Measurements from ENCODE around the gene CLEC5A. TPM values are rescaled to one million over a fixed set of nuclear protein-coding genes. Genes with fewer than 3 reads are reported as not detected.

The CLEC5A gene
- polyA plus RNA-seq, 1 donor (not counting 4 experiments of a cell fraction or from before 2014, with no cell fraction given), result 0.05 TPM

DNA sequence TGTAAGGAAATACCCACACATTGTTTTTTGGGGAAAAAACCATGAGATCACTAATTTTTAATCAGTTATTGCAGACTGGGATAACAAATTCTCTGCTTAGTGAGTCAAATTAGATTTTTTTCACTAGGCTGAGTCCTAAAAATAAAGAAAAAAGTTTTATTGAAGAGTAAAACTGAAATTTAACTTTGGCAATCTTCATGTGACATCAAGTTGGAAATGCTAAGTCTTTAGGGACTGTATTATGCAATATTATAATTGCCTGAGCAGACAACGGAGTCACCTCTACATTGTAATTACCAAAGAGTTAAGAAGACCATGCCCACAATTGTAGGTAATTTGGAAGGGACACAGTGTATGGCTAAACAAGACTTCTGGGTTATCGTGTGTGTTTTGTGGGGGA, 2.2 kb upstream of the CLEC5A start:
- FAIRE-seq, result no peak
- TF ChIP-seq, protein P1, sequence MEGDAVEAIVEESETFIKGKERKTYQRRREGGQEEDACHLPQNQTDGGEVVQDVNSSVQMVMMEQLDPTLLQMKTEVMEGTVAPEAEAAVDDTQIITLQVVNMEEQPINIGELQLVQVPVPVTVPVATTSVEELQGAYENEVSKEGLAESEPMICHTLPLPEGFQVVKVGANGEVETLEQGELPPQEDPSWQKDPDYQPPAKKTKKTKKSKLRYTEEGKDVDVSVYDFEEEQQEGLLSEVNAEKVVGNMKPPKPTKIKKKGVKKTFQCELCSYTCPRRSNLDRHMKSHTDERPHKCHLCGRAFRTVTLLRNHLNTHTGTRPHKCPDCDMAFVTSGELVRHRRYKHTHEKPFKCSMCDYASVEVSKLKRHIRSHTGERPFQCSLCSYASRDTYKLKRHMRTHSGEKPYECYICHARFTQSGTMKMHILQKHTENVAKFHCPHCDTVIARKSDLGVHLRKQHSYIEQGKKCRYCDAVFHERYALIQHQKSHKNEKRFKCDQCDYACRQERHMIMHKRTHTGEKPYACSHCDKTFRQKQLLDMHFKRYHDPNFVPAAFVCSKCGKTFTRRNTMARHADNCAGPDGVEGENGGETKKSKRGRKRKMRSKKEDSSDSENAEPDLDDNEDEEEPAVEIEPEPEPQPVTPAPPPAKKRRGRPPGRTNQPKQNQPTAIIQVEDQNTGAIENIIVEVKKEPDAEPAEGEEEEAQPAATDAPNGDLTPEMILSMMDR (optimal IDR thresholded peaks at IDR 0.05 in 1 of 3, IDR thresholded peaks at IDR 0.05 in 1 of 3, conservative IDR thresholded peaks at IDR 0.05 in 1 of 3; ENCODE audit: extremely low read depth in 1 of 3, insufficient read depth in 2 of 3, low read length in 3 of 3), result no peak
- no peak for TF ChIP-seq EZH2 (IDR thresholded peaks at IDR 0.05; ENCODE audit: low read length)
- Histone ChIP-seq H4K20me1 (ENCODE audit: control insufficient read depth, extremely low read depth, insufficient read depth, low read length) (no peaks in the 10 kb centered on the region), H2AFZ (ENCODE audit: control insufficient read depth, low read length) (no peak overlapping the region), H3K4me2 (ENCODE audit: control insufficient read depth, extremely low read depth, insufficient read depth, low read depth, low read length) (no peak overlapping the region), H3K9me1 (ENCODE audit: control insufficient read depth, extremely low read depth, insufficient read depth, low read length) (no peaks in the 10 kb centered on the region), H3K4me3 (ENCODE audit: control insufficient read depth in 2 of 3, extremely low read depth in 1 of 3, insufficient read depth in 2 of 3, low read depth in 1 of 3, low read length in 3 of 3) (no peak overlapping the region), H3K4me1 (ENCODE audit: control insufficient read depth, extremely low read depth, insufficient read depth, low read length) (peaks cover 17% of the 10 kb centered on the region), H3K9ac (ENCODE audit: control insufficient read depth, extremely low read depth, insufficient read depth, low read length) (no peak overlapping the region), H3K79me2 (ENCODE audit: control insufficient read depth, insufficient read depth, low read length) (no peaks in the 10 kb centered on the region), H3K9me3 (ENCODE audit: control insufficient read depth, low read depth, low read length) (no peaks in the 10 kb centered on the region), H3K27me3 (ENCODE audit: control insufficient read depth, extremely low read depth, insufficient read depth, low read length) (no peaks in the 10 kb centered on the region), H3K27ac (ENCODE audit: control insufficient read depth, insufficient read depth, low read length) (no peak overlapping the region), H3K36me3 (ENCODE audit: control insufficient read depth in 2 of 2, extremely low read depth in 1 of 2, insufficient read depth in 2 of 2, low read length in 2 of 2) (no peaks in the 10 kb centered on the region)
- DNase-seq (ENCODE audit: low read depth, low spot score), result no peak
- dilution Hi-C loops (cut with MboI; ENCODE audit: extremely low pct_ligation_motif_present, low sequenced_read_pairs), result no loop called here

DNA sequence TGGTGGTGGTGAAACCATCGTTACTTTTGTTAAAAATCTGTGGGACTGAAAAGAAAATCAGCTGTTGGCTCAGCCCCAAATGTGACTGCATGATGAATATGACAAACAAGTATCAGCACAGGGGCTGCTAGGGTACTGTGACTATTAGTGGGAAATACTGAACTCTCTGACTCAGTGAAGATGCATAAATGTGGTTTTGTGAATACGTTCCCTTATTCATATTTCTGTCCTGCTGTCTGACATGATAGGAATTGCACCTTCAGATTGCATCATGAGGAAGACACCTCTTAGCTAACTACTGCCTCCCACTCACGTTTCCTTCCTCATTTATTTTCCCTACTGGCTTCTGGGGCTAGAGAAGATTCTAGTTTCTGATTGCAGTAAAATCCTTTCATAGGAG, 1.4 kb downstream of the CLEC5A start:
- Histone ChIP-seq H3K27me3 (ENCODE audit: control insufficient read depth, extremely low read depth, insufficient read depth, low read length) (no peaks in the 10 kb centered on the region), H3K9me3 (ENCODE audit: control insufficient read depth, low read depth, low read length) (no peaks in the 10 kb centered on the region), H3K27ac (ENCODE audit: control insufficient read depth, insufficient read depth, low read length) (peak overlapping the region; percentile 48), H3K79me2 (ENCODE audit: control insufficient read depth, insufficient read depth, low read length) (no peaks in the 10 kb centered on the region), H3K36me3 (ENCODE audit: control insufficient read depth in 2 of 2, extremely low read depth in 1 of 2, insufficient read depth in 2 of 2, low read length in 2 of 2) (no peaks in the 10 kb centered on the region), H3K4me3 (ENCODE audit: control insufficient read depth in 2 of 3, extremely low read depth in 1 of 3, insufficient read depth in 2 of 3, low read depth in 1 of 3, low read length in 3 of 3) (no peak overlapping the region), H3K4me1 (ENCODE audit: control insufficient read depth, extremely low read depth, insufficient read depth, low read length) (peaks cover 17% of the 10 kb centered on the region), H2AFZ (ENCODE audit: control insufficient read depth, low read length) (no peak overlapping the region), H3K4me2 (ENCODE audit: control insufficient read depth, extremely low read depth, insufficient read depth, low read depth, low read length) (peak overlapping the region; percentile 41), H3K9me1 (ENCODE audit: control insufficient read depth, extremely low read depth, insufficient read depth, low read length) (no peaks in the 10 kb centered on the region), H3K9ac (ENCODE audit: control insufficient read depth, extremely low read depth, insufficient read depth, low read length) (no peak overlapping the region), H4K20me1 (ENCODE audit: control insufficient read depth, extremely low read depth, insufficient read depth, low read length) (no peaks in the 10 kb centered on the region)
- TF ChIP-seq, protein P1 (optimal IDR thresholded peaks at IDR 0.05 in 1 of 3, IDR thresholded peaks at IDR 0.05 in 1 of 3, conservative IDR thresholded peaks at IDR 0.05 in 1 of 3; ENCODE audit: extremely low read depth in 1 of 3, insufficient read depth in 2 of 3, low read length in 3 of 3), result no peak
- no peak for TF ChIP-seq EZH2 (IDR thresholded peaks at IDR 0.05; ENCODE audit: low read length)
- DNase-seq (ENCODE audit: low read depth, low spot score) (peak; percentile 52), FAIRE-seq (peak; percentile 96)
- dilution Hi-C loops (cut with MboI; ENCODE audit: extremely low pct_ligation_motif_present, low sequenced_read_pairs), result no loop called here
